Vagina (tissue), 2 donors: ENCODE measurements around the gene ADAM17.

Experiments
- CTCF ChIP-seq, 3 experiments: fragments of 450-650 bp in 2 of 3; fragments of 200-600 bp in 1 of 3; sonication (generic) in 1 of 3; IDR thresholded peaks; one replicate each; pipeline ENCODE4 v1.5.1; 2017 to 2019; ENCODE audit warnings: antibody characterized with exemption in 3 of 3, mild to moderate bottlenecking in 2 of 3, moderate library complexity in 2 of 3
- POLR2AphosphoS5 ChIP-seq, 2 donors: sonication (generic); formaldehyde crosslinking; IDR thresholded peaks; one replicate each; pipeline ENCODE4 v1.9.0; 2017; ENCODE audit warnings: antibody characterized with exemption in 2 of 2, mild to moderate bottlenecking in 2 of 2, low read depth in 1 of 2; ENCODE audit not compliant: insufficient read depth in 1 of 2

GRCh38 chr2:9596621-9597311 is 41.1 kb upstream of the ADAM17 start:
- TF ChIP-seq CTCF (IDR thresholded peaks at IDR 0.05) = no peak
- TF ChIP-seq POLR2AphosphoS5 (IDR thresholded peaks at IDR 0.05; ENCODE audit: insufficient read depth in 1 of 2, low read depth in 1 of 2) = no peak
